CD4-positive, alpha-beta T cell treated with Interleukin-6 for 4 hours (primary cell): ENCODE data around the gene ESRRA.
"Not testable (repeated sequence)": the region's sequence is repeated elsewhere in the genome, so short reads cannot be mapped to it uniquely, and the experiment has no call there.

ENCODE experiments used
- DNase-seq: peaks from one replicate; pipeline ENCODE4 v3.0.0-alpha.2; 2020; ENCODE audit warnings: mixed read lengths

The ESRRA gene

DNA sequence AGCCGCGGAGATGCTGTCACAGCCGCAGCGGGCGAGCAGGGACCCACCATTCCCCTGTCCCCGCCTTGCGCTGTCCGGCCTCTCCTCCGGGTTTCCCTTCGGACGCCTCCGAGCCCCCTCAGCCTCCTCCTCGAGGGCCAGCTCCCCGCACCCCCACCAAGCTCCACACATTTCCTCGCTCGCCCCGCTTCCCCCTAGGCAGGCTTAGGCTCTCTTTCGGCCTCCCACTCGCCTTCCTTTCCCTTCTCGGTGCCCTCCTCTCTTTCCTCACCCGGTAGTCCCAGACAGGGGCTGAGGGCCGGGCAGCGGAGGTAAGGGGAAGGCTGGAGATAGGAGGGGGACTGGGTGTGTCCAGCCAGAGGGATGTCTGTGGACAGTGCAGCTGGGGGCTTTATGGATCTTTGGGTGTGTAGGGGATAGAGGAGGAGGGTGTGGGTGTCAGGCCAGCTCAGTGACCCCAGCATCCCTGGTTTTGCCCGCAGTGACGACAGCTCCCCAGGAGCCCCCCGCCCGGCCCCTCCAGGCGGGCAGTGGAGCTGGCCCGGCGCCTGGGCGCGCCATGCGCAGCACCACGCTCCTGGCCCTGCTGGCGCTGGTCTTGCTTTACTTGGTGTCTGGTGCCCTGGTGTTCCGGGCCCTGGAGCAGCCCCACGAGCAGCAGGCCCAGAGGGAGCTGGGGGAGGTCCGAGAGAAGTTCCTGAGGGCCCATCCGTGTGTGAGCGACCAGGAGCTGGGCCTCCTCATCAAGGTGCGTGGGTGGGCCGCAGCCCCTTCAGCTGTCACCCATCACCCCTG, 12.7 kb upstream of the ESRRA start:
- DNase-seq, result no peak

DNA sequence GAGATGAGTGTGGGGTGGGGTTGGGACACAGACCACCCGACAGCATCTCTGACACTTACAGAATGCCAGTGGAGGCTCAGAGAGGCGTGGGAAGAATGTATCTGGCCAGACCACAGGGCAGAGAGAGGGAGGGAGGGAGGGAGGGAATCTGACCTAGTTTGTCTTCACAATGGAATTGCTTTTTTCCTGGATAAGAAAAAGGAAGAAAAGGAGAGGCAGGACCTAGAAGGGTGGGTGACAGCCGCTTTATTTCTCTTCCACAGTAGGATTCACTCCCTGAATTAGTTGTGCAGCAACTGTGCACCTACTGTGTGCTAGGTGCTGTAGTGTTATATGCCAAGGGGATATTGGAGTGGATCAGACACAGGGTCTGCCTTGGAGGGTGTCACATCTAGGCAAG, 10.6 kb upstream of the ESRRA start:
- no peak for DNase-seq

DNA sequence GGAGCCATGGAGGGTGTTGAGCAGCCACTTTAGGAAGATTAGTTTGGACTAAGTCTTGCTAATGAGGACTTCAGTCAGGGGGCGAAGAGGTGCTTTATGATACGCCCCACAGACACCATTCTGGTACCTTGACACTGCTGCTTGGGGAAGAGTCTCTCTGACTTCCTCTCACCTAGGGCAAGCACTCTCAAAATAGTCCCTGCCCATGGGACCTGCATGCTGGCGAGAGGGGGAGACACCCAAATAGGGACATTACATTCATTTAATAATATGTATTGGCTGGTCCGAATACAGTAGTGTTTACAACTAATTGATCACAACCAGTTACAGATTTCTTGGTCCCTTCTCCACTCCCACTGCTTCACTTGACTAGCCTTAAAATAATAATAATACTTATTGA, 9.6 kb upstream of the ESRRA start:
- DNase-seq, result no peak

DNA sequence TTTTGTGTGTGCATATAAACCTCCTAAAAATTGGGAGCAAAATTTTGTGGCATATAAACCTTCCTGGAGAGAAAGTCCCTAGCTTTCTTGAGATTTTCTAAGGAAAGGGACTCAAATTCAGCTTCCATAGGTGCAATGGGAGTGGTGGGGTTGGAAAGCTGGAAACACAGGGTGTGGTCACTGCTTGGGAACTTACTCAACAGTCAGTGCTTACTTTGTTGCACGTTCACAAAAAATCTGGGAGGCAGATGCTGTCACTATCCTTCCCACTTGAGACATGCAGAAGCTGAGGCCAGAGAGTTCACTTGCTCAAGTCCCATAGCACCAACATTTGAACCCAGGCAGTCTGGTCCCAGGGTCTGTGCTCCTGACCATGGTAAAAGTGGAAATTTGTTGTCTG, 9.1 kb upstream of the ESRRA start:
- DNase-seq, result no peak

DNA sequence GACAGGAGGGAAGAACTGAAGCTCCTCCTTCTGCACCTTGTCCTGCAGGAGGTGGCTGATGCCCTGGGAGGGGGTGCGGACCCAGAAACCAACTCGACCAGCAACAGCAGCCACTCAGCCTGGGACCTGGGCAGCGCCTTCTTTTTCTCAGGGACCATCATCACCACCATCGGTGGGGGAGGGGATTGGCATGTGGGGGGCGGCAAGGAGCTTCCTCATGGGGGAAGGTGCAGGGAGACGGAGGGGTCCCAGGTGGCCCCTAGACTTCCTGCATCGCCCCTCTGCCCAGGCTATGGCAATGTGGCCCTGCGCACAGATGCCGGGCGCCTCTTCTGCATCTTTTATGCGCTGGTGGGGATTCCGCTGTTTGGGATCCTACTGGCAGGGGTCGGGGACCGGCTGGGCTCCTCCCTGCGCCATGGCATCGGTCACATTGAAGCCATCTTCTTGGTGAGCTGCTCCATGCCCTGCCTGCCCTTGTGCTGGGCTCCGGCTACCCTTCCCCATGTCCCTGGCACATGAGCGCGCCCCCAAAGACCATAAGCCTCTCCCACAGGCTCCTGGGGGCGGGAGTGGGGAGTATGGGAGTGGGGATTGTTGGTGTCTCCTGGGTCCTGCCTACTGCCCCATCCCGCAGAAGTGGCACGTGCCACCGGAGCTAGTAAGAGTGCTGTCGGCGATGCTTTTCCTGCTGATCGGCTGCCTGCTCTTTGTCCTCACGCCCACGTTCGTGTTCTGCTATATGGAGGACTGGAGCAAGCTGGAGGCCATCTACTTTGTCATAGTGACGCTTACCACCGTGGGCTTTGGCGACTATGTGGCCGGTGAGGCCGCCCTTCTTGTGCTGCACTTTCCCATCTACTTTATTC, 8.3 kb upstream of the ESRRA start:
- DNase-seq, result no peak

DNA sequence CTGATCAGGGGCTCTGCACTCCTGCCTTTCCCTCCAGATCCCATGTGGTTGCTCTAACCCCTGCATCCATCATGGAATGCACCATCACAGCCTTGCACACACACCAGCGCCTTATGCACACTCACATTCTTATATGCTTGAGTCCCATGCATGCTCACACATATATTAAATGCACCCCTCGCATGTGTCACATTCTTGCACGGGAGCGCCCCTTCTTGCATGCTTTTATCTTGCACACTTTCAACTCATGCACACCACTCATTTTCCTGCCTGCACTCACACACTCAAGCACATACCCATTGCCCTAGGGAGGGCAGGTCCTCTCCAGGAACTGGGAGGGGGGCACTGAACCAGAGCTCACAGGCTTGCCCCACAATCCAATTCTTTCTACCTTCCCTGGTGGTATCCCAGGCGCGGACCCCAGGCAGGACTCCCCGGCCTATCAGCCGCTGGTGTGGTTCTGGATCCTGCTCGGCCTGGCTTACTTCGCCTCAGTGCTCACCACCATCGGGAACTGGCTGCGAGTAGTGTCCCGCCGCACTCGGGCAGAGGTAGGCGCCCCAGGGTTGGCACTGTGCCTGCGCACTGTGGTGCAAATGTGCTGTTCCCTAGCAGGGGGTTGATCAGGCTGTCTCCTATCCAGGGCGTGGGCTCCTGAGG, 7.5 kb upstream of the ESRRA start:
- no peak for DNase-seq

DNA sequence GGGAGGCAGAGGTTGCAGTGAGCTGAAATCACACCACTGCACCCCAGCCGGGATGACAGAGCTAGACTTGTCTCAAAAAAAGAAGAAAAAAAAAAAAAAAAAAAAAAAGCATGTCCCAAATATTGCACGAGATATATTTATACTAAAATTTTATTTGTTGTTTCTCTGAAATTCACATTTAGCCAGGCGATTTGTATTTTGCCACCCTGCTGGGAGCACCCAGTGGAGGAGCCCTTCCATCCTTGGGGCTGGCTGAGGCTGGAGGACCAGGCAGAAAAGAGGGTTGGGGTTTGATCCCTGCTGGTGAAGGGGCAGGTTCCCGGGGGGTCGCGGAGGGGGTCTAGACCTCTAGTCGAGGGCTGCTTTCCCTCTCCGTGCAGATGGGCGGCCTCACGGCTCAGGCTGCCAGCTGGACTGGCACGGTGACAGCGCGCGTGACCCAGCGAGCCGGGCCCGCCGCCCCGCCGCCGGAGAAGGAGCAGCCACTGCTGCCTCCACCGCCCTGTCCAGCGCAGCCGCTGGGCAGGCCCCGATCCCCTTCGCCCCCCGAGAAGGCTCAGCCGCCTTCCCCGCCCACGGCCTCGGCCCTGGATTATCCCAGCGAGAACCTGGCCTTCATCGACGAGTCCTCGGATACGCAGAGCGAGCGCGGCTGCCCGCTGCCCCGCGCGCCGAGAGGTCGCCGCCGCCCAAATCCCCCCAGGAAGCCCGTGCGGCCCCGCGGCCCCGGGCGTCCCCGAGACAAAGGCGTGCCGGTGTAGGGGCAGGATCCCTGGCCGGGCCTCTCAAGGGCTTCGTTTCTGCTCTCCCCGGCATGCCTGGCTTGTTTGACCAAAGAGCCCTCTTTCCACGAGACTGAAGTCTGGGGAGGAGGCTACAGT, 6.1 kb upstream of the ESRRA start:
- no peak for DNase-seq

DNA sequence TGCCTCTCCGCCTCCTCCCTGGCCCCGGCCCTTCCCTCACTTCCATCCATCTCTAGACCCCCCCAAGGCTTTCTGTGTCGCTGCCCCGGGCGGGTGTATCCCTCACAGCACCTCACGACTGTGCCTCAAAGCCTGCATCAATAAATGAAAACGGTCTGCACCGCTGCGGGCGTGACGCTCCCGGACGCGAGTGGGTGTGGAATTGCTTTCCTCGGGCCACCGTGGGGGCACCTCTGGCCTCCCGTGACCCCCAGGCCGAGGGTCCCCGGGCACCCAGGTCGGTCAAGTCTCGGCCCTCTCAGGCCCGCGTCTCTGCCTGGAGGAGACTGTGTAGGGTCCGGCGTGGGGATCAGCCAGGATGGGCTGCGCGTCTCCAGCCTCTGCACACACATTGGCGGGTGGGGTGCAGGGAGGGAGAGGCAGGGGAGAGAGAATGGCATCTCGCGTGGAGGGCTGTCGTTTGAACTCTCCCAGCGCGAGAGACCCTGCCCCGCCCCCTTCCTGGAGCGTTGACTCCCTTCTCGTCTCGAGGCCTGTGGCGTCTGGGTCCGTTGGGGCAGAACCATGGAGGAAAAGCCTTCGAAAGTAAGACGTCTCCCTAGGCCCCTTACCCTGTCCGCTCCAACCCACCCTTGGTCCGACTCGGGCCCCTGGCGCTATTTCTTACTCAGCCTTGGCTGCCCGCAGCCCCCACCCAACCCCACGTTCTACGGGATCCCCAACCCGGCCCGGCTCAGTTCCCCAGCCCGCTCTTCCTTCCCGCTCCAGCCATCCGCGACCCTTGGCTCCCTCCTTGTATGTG, 5.3 kb upstream of the ESRRA start, which contains the start of gene CATSPERZ:
CATSPERZ (plus strand) TSS at position 512 of the 802 bp plus-strand sequence; CDS start at position 565, 53 bp downstream.
- peak; percentile 50 for DNase-seq

DNA sequence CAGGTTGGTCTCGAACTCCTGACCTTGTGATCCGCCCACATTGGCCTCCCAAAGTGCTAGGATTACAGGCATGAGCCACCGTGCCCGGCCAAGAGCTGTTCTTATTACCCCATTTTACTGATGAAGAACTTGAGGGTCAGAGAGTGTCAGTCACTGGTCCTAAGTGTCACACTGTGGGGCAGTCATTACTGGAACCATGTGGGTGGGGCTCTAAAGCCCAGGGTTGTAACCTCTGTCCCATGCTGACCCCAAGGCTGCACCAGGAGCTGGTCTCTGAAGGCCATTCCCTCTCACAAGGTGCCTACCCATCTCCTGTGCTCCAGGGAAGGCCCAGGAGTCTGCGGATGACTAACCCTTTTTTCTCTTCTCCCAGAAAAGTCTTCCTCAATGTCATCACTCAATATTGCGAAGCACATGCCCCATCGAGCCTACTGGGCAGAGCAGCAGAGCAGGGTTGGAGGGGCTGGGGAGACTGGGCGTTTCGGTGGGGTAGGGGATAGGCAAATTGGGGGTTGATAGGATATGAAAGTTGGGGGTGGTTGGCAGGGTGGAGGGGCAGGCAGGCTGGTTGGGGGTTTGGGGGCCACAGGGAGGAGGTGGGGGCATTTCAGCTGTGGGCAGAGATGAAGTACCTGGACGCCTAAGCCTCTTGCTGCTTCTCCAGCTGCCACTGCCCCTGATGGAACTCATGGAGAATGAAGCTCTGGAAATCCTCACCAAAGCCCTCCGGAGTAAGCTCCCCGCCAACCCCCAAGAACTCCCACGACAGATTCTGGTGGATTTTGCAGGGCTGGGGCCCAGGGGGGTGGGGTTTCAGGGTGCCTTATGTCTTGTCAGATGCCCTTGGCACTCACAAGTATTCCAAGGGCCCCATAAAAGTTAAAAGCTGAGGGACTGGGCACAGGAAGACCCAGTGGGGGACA, 2.0 kb upstream of the ESRRA start:
- no peak for DNase-seq

DNA sequence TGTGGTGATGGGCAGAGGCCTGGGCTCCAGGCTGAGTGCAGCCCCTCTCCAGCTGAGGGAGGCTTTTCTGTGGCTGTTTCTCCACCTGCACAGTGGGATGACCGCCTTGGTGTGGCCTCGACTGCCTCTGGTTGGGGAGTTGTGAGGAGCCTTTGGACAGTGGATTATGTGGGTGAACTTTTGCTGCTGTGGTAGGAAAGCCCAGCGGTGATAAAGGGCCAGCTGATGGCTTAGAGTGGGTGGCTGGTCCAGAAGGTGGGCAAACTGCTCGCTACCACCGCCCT, 1.4 kb upstream of the ESRRA start:
- DNase-seq, result no peak

DNA sequence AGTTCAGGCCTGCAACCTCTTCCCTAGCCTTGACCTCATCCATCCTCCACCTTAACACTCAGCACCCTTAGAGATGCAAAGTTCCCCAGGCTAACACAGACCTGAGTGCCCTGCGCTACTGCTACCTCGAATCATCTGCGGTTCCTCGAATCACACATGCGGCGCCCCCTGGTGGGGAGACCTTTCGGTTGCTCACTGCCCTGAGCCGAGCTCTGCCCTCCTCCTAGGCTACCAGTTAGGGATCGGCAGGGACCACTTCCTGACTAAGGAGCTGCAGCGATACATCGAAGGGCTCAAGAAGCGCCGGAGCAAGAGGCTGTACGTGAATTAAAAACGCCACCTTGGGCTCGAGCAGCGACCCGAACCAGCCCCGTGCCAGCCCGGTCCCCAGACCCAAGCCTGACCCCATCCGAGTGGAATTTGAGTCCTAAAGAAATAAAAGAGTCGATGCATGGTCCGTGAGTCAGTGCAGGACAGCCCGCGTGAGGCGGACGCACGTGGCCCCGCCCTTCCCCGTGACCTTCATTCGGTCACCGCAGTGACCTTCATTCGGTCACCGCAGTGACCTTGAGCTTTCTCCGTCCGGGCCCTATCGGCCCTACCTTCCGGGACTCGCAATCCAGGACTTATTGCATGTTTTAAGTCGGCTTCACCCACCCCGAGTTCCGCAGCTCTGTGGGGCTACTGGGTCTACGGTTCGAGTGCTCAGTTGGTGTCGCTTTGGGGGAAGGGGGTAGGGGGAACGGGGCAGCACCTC, 830 bp upstream of the ESRRA start:
- peak; percentile 97 for DNase-seq

DNA sequence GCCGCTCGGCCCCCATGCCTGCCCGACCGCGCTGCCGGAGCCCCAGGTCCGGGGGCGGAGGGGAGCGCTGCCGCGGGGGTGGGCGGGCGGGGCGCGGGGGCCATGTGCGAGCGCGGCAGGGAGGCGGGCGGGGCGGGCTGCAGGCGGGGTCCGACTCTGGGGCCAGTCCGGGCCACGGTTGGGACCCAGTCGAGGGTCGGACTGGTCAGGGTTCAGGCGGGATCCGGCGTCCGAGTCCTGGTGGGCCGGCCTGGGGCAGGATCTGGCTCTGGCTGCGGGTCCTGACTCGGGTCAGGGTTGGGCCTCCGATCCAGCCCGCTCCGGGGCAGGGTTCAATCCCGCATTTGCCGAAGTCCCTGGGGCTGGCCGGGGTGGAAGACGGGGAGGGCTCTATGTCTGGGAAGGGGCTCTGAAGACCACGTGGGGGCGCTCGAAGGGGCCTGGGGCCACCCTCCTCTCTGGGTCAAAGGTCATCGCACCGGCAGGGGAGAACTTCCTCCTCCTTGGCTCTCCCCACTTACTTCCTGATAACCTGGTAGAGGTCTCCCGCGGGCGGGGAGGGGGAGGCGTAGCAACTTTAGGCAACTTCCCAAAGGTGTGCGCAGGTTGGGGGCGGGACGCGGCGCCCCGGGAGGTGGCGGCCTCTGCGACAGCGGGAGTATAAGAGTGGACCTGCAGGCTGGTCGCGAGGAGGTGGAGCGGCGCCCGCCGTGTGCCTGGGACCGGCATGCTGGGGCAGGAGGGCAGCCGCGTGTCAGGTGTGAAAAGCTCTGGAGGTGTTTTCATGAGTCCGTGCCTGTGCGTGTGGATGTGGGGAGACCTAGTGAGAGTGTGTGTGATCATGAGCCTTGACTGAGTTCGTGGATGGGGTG, 603 bp downstream of the ESRRA start:
- DNase-seq, result peak; percentile 84

DNA sequence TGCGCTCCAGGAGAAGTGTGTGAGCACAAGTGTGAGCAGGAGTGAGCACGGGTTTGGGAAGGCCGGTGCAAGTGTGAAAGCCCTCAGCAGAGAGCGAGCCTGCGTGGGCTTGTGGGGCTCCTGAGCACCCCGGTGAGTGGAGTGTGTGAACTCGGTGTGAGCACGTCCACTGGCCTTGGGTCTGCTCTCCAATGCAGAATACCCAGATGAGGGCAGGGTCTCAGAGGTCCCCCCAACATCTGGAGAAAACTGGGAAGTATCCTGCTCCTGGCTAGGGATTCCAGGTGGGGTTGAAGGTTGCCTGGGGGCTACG, 1.2 kb downstream of the ESRRA start:
- DNase-seq, result no peak

DNA sequence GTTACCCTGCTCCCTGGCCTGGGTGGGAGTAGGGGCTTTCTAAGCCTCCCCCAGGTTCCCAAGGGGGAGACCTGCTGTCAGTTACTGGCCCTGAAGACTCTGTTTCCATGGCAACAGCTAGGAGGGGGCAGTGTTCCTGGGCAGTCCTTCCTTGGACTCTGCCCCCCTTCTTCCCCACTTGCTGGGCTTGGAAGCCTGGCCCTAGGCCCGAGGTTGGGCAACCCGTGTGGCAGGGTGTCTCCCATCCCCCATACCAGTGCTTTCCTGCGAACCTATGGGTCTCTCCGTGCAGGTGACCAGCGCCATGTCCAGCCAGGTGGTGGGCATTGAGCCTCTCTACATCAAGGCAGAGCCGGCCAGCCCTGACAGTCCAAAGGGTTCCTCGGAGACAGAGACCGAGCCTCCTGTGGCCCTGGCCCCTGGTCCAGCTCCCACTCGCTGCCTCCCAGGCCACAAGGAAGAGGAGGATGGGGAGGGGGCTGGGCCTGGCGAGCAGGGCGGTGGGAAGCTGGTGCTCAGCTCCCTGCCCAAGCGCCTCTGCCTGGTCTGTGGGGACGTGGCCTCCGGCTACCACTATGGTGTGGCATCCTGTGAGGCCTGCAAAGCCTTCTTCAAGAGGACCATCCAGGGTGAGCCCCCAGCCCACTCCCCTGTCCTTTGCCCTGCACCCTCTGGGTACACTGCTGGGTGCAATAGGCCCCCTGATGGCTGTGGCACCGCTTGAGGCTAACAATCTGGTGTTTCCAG, 1.7 kb downstream of the ESRRA start:
- no peak for DNase-seq

DNA sequence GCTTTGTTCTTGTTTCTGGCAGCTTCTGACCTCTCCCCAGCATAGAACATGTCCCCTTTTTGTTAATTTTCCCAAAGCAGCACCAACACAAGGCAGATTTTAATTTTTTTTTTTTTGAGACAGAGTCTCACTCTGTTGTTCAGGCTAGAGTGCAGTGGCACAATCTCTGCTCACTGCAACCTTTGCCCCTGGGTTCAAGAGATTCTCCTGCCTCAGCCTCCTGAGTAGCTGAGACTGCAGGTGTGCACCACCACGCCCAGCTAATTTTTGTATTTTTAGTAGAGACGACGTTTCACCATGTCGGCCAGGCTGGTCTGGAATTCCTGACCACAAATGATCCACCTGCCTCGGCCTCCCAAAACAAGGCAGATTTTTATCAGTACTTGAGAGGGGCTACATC, 2.5 kb downstream of the ESRRA start:
- DNase-seq, result not testable (repeated sequence)

DNA sequence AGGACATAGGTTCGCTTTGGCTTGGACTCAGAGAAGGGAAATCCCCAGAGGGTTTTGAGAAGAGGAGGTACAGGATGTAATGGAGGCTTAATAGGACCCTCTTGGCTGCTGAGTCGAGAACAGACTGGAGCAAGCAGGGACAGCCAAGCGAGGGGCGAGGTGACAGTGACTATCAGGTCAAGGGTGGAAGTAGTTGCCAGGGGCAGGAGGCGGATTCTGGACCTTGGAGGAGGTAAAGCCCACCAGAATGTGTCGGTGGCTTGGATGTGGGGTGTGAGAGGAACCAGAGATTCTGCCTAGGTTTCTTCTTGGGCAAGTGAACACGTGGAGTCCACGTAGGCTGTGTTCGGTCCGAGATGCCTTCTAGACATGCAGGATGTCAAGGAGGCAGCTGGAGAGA, 7.6 kb downstream of the ESRRA start:
- no peak for DNase-seq

DNA sequence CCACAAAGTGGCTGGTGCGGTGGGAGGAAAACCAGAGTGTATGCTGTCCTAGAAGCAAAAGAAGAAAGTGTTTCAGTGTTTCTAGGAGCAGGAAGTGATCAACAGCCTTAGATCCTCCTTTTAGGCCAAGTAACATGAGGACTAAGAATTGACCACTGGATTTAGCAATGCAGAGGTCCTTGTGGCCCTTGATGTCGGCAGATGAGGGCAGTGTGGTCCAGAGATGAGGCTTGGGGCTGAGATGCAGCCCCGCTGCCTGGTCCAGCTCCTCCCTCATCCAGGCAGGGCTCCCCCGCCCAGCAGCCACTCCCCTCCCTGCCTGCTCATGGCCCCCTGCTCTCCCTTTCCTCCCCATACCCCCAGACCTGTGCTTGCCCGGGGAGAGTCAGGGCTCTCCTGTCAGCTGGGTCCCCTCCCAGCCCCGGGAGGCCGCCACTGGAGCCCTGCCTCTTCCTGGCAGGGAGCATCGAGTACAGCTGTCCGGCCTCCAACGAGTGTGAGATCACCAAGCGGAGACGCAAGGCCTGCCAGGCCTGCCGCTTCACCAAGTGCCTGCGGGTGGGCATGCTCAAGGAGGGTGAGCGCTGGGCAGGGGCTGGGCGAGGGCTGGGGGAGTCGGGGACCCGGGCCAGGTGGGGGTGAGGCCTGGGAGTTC, 8.3 kb downstream of the ESRRA start:
- DNase-seq, result no peak
